Liver (tissue), 9 donors: ENCODE results near the gene RGS3. TPM values are rescaled to one million over a fixed set of nuclear protein-coding genes. Genes with fewer than 3 reads are reported as not detected.

Experiments
- DNase-seq: peaks from one replicate; pipeline ENCODE4 v3.0.0-alpha.2; 2017; ENCODE audit warnings: low spot score
- H3K27ac ChIP-seq, 2 donors: one replicate each; pipeline ENCODE4 v1.7.0; 2013; ENCODE audit warnings: inconsistent platforms in 2 of 2, low read length in 2 of 2, control low read depth in 1 of 2, low read depth in 1 of 2, mild to moderate bottlenecking in 1 of 2
- H3K27me3 ChIP-seq, 4 donors: one replicate each; pipeline versions ENCODE4 v1.6.1 to v1.7.0; 2013; ENCODE audit warnings: low read length in 3 of 4, inconsistent platforms in 1 of 4, mild to moderate bottlenecking in 1 of 4, moderate library complexity in 1 of 4; ENCODE audit not compliant: control insufficient read depth in 4 of 4, insufficient read depth in 4 of 4
- H3K36me3 ChIP-seq, 4 donors: one replicate each; pipeline versions ENCODE4 v1.6.1 to v1.7.0; 2013; ENCODE audit warnings: low read length in 3 of 4, mild to moderate bottlenecking in 3 of 4, low read depth in 1 of 4, moderate library complexity in 1 of 4; ENCODE audit not compliant: control insufficient read depth in 4 of 4, insufficient read depth in 3 of 4
- H3K4me1 ChIP-seq, 4 donors: one replicate each; pipeline versions ENCODE4 v1.6.1 to v1.7.0; 2013; ENCODE audit warnings: low read length in 3 of 4, mild to moderate bottlenecking in 3 of 4, moderate library complexity in 1 of 4; ENCODE audit not compliant: control insufficient read depth in 4 of 4, insufficient read depth in 4 of 4
- H3K4me3 ChIP-seq, 3 donors: one replicate each; pipeline versions ENCODE4 v1.6.1 to v1.7.0; 2013; ENCODE audit warnings: low read length in 3 of 3, control low read depth in 1 of 3, low read depth in 1 of 3, mild to moderate bottlenecking in 1 of 3
- H3K9ac ChIP-seq, 2 donors: one replicate each; pipeline ENCODE4 v1.7.0; 2013; ENCODE audit warnings: low read length in 2 of 2, mild to moderate bottlenecking in 2 of 2, moderate library complexity in 2 of 2, control low read depth in 1 of 2, low read depth in 1 of 2
- H3K9me3 ChIP-seq, 4 donors: one replicate each; pipeline versions ENCODE4 v1.6.1 to v1.7.0; 2013; ENCODE audit warnings: low read length in 3 of 4; ENCODE audit not compliant: control insufficient read depth in 4 of 4
- EGR1 ChIP-seq, 2 donors: IDR thresholded peaks; 2 replicates each; pipeline ENCODE4 v1.6.1; 2016 to 2018; ENCODE audit warnings: antibody characterized with exemption in 2 of 2, low read depth in 2 of 2
- FOXA1 ChIP-seq: IDR thresholded peaks from 2 replicates; pipeline ENCODE4 v1.6.1; 2016; ENCODE audit warnings: antibody characterized with exemption
- FOXA2 ChIP-seq: IDR thresholded peaks from 2 replicates; pipeline ENCODE4 v1.6.1; 2016; ENCODE audit warnings: antibody characterized with exemption
- GABPA ChIP-seq, 2 donors: IDR thresholded peaks in 1 of 2; conservative IDR thresholded peaks in 1 of 2; 2 replicates each; pipeline ENCODE4 v1.6.1; 2016; ENCODE audit warnings: antibody characterized with exemption in 2 of 2, mild to moderate bottlenecking in 1 of 2, moderate library complexity in 1 of 2
- HNF4A ChIP-seq, 2 donors: conservative IDR thresholded peaks; 2 replicates each; pipeline ENCODE4 v1.6.1; 2016; ENCODE audit warnings: antibody characterized with exemption in 2 of 2, mild to moderate bottlenecking in 2 of 2
- HNF4G ChIP-seq: IDR thresholded peaks from 2 replicates; pipeline ENCODE4 v1.6.1; 2016; ENCODE audit warnings: antibody characterized with exemption
- JUND ChIP-seq, 2 donors: IDR thresholded peaks; 2 replicates each; pipeline ENCODE4 v1.6.1; 2016; ENCODE audit warnings: antibody characterized with exemption in 2 of 2
- NR2F2 ChIP-seq: IDR thresholded peaks from 2 replicates; pipeline ENCODE4 v1.6.1; 2016; ENCODE audit warnings: antibody characterized with exemption
- RAD21 ChIP-seq, 2 donors: IDR thresholded peaks; 2 replicates each; pipeline ENCODE4 v1.6.1; 2016; ENCODE audit warnings: antibody characterized with exemption in 2 of 2, mild to moderate bottlenecking in 2 of 2
- RXRA ChIP-seq, 2 donors: IDR thresholded peaks; 2 replicates each; pipeline ENCODE4 v1.6.1; 2017 to 2018; ENCODE audit warnings: antibody characterized with exemption in 2 of 2, mild to moderate bottlenecking in 1 of 2
- SP1 ChIP-seq: IDR thresholded peaks from 2 replicates; pipeline ENCODE4 v1.6.1; 2018; ENCODE audit warnings: antibody characterized with exemption, mild to moderate bottlenecking
- TAF1 ChIP-seq: conservative IDR thresholded peaks from 2 replicates; pipeline ENCODE4 v1.6.1; 2016; ENCODE audit warnings: antibody characterized with exemption, mild to moderate bottlenecking
- YY1 ChIP-seq: IDR thresholded peaks from 2 replicates; pipeline ENCODE4 v1.6.1; 2016; ENCODE audit warnings: antibody characterized with exemption, mild to moderate bottlenecking
- WGBS: extraction: QIAGEN DNeasy Blood & Tissue Kit; methylation state at CpG from one replicate; pipeline ENCODE4 v1.1.7; 2013; 5-methylcytosine and 5-hydroxymethylcytosine counted together
- polyA plus RNA-seq, 2 donors: library from polyadenylated mRNA; stranded (reverse) in 1 of 2; unstranded in 1 of 2; fragments of 200-250 nt in 1 of 2; fragments of >200 nt in 1 of 2; fragmentation: Nextera tagmentation in 1 of 2; extraction: Ambion mirVana in 1 of 2; gene quantifications; one replicate each; pipeline versions ENCODE4 v1.2.1 to v1.2.3, GENCODE V29; 2013 to 2015
- total RNA-seq, 2 donors: library from RNA; depleted of rRNA; stranded (reverse); fragments of >200 nt; gene quantifications; one replicate each; pipeline ENCODE4 v1.2.3, GENCODE V29; 2014
- TF ChIP-seq, protein P1 (sequence below): IDR thresholded peaks from 2 replicates; pipeline ENCODE4 v1.6.1; 2016; ENCODE audit warnings: antibody characterized with exemption
- TF ChIP-seq, protein P2 (sequence below): IDR thresholded peaks from 2 replicates; pipeline ENCODE4 v1.6.1; 2016; ENCODE audit warnings: antibody characterized with exemption, mild to moderate bottlenecking
- TF ChIP-seq, protein P3 (sequence below): fragments of 150-350 bp; IDR thresholded peaks from 2 replicates; pipeline ENCODE4 v1.5.1; 2017; ENCODE audit warnings: improper control_type of control experiment, low read depth, low read length; ENCODE audit not compliant: missing input control
- TF ChIP-seq, protein P4 (sequence below): IDR thresholded peaks from 2 replicates; pipeline ENCODE4 v1.6.1; 2016; ENCODE audit warnings: antibody characterized with exemption
- TF ChIP-seq, protein P5 (sequence below): IDR thresholded peaks from 2 replicates; pipeline ENCODE4 v1.6.1; 2016; ENCODE audit warnings: antibody characterized with exemption
- donor health status: healthy.
- donor health status: healthy.
- donor health status: healthy.
- donor health status: healthy.
- donor health status: healthy.

The RGS3 gene
- total and polyA plus RNA-seq, 4 donors = 13.0 to 65.0 (median 28.3) TPM

DNA sequence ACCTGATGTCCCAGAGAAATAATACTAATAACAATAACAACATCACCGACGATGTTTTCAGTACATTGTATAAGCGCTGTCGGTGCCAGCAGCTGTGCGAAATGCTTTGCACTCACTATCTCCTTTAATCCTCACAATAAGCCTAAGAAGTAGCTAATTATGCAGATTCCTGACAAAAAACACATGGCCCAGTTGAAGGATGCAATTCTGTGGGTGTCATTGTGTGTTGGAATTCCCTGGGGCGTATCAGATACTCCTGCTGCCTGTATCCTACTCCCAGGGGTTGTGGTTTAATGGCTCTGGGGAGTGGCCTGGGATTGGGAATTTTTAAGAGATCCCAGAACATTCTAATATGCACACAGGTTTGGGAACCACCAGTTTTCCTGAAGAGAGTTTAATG is 154.0 kb downstream of the RGS3 start:
- Histone ChIP-seq H3K4me1 (peaks cover 16 to 44% (median 26%) of the 10 kb centered on the region in 4 donors), H3K27me3 (no peaks in the 10 kb centered on the region), H3K4me3 (no peak overlapping the region), H3K9ac (no peak overlapping the region), H3K9me3 (no peaks in the 10 kb centered on the region), H3K36me3 (no peaks in the 10 kb centered on the region), H3K27ac (no peak overlapping the region)
- 89% methylated on average over 6 of the region's 6 CpGs for WGBS
- TF ChIP-seq, protein P1, sequence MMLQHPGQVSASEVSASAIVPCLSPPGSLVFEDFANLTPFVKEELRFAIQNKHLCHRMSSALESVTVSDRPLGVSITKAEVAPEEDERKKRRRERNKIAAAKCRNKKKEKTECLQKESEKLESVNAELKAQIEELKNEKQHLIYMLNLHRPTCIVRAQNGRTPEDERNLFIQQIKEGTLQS = no peak
- no peak for DNase-seq

DNA sequence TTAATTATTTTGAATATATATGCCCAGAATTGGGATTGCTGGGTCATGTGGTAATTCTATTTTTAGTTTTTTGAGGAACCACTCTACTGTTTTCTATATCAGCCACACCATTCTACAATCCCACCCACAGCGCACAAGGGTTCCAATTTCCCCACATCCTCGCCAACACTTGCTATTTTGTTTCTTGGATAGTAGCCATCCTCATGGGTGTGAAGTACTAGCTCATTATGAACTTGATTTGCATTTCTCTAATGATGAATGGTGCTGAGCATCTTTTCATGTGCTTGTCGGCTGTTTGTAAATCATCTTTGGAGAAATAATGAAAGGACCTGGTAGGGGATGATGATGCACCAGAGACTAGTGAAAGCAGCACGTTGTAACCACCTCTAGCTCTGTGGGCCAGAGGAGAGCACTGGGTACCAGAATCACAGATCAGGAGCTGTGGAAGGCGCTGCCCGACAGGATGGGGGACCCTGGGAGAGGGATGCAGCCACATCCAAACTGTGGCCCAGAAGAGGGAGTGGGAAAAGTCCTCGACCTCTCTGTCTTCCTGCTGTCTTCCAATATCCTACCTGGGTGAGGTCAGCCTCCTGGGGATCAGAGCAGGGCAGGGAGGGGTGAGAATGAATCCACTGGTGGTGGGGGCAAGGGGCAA is 155.4 kb downstream of the RGS3 start:
- 92% methylated on average over 7 of the region's 7 CpGs for WGBS
- Histone ChIP-seq H3K27ac (no peak overlapping the region), H3K36me3 (no peaks in the 10 kb centered on the region), H3K4me1 (peaks cover 18 to 40% (median 28%) of the 10 kb centered on the region in 4 donors), H3K9ac (no peak overlapping the region), H3K27me3 (no peaks in the 10 kb centered on the region), H3K9me3 (no peaks in the 10 kb centered on the region), H3K4me3 (no peak overlapping the region)
- no peak for DNase-seq
- TF ChIP-seq TAF1 (no peak), HNF4G (no peak), SP1 (no peak), NR2F2 (no peak), YY1 (no peak), FOXA1 (no peak), FOXA2 (no peak), GABPA (IDR thresholded peaks at IDR 0.05 in 1 of 2, conservative IDR thresholded peaks at IDR 0.05 in 1 of 2) (no peak), EGR1 (IDR thresholded peaks at IDR 0.05; ENCODE audit: low read depth in 2 of 2) (no peak), RXRA (IDR thresholded peaks at IDR 0.05) (no peak), HNF4A (conservative IDR thresholded peaks at IDR 0.05) (no peak), JUND (IDR thresholded peaks at IDR 0.05) (no peak), RAD21 (IDR thresholded peaks at IDR 0.05) (no peak)
- TF ChIP-seq, protein P2, sequence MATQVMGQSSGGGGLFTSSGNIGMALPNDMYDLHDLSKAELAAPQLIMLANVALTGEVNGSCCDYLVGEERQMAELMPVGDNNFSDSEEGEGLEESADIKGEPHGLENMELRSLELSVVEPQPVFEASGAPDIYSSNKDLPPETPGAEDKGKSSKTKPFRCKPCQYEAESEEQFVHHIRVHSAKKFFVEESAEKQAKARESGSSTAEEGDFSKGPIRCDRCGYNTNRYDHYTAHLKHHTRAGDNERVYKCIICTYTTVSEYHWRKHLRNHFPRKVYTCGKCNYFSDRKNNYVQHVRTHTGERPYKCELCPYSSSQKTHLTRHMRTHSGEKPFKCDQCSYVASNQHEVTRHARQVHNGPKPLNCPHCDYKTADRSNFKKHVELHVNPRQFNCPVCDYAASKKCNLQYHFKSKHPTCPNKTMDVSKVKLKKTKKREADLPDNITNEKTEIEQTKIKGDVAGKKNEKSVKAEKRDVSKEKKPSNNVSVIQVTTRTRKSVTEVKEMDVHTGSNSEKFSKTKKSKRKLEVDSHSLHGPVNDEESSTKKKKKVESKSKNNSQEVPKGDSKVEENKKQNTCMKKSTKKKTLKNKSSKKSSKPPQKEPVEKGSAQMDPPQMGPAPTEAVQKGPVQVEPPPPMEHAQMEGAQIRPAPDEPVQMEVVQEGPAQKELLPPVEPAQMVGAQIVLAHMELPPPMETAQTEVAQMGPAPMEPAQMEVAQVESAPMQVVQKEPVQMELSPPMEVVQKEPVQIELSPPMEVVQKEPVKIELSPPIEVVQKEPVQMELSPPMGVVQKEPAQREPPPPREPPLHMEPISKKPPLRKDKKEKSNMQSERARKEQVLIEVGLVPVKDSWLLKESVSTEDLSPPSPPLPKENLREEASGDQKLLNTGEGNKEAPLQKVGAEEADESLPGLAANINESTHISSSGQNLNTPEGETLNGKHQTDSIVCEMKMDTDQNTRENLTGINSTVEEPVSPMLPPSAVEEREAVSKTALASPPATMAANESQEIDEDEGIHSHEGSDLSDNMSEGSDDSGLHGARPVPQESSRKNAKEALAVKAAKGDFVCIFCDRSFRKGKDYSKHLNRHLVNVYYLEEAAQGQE = no peak
- TF ChIP-seq, protein P3, sequence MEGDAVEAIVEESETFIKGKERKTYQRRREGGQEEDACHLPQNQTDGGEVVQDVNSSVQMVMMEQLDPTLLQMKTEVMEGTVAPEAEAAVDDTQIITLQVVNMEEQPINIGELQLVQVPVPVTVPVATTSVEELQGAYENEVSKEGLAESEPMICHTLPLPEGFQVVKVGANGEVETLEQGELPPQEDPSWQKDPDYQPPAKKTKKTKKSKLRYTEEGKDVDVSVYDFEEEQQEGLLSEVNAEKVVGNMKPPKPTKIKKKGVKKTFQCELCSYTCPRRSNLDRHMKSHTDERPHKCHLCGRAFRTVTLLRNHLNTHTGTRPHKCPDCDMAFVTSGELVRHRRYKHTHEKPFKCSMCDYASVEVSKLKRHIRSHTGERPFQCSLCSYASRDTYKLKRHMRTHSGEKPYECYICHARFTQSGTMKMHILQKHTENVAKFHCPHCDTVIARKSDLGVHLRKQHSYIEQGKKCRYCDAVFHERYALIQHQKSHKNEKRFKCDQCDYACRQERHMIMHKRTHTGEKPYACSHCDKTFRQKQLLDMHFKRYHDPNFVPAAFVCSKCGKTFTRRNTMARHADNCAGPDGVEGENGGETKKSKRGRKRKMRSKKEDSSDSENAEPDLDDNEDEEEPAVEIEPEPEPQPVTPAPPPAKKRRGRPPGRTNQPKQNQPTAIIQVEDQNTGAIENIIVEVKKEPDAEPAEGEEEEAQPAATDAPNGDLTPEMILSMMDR = no peak
- TF ChIP-seq, protein P4, sequence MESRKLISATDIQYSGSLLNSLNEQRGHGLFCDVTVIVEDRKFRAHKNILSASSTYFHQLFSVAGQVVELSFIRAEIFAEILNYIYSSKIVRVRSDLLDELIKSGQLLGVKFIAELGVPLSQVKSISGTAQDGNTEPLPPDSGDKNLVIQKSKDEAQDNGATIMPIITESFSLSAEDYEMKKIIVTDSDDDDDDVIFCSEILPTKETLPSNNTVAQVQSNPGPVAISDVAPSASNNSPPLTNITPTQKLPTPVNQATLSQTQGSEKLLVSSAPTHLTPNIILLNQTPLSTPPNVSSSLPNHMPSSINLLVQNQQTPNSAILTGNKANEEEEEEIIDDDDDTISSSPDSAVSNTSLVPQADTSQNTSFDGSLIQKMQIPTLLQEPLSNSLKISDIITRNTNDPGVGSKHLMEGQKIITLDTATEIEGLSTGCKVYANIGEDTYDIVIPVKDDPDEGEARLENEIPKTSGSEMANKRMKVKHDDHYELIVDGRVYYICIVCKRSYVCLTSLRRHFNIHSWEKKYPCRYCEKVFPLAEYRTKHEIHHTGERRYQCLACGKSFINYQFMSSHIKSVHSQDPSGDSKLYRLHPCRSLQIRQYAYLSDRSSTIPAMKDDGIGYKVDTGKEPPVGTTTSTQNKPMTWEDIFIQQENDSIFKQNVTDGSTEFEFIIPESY = no peak
- TF ChIP-seq, protein P5, sequence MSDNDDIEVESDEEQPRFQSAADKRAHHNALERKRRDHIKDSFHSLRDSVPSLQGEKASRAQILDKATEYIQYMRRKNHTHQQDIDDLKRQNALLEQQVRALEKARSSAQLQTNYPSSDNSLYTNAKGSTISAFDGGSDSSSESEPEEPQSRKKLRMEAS = no peak
- TF ChIP-seq, protein P1 = no peak
